DMS53 treated with DMSO at 0.1 percent for 48 hours (cell line): ENCODE data around the gene BMERB1.
A peak's percentile ranks its signal among the peaks of the same experiment; 100 is the strongest.
"Not testable (repeated sequence)": the region's sequence is repeated elsewhere in the genome, so short reads cannot be mapped to it uniquely, and the experiment has no call there.

Experiments
- DNase-seq: peaks from one replicate; lab custom pipeline; 2025; ENCODE audit not compliant: unreplicated experiment; lab: John Stamatoyannopoulos, UW

The BMERB1 gene

DNA sequence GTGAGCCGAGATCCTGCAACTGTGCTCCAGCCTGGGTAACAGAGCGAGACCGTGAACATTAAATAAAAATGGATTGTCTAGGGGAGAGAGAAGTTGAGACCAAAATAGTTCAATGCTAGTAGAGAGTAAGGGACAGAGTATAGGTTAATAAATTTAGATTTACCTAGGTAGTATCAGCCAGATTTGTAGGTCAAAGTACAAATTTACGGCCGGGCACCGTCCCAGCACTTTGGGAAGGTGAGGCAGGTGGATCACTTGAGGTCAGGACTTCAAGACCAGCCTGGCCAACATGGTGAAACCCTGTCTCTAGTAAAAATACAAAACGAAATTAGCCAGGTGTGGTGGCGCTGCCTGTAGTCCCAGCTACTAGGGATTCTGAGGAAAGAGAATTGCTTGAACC lies 12.2 kb upstream of the BMERB1 start:
- no peak for DNase-seq

- no peak for DNase-seq
Measured at GRCh38 chr16:15425861-15426260, 8.5 kb upstream of the BMERB1 start.

DNA sequence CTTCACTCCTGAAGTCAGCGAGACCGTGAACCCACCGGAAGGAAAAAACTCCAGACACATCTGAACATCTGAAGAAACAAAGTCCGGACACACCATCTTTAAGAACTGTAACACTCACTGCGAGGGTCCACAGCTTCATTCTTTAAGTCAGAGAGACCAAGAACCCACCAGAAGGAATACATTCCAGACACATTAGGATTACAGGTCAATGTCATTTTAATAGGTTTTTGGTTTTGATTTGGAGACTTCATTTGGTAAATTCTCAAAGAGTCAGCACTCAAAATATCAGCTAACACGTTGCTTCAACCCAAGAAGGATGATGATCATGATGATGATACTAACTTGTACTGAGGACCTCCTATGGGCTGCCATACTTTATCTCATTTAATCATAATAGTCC lies 7.6 kb upstream of the BMERB1 start:
- DNase-seq, result no peak

DNA sequence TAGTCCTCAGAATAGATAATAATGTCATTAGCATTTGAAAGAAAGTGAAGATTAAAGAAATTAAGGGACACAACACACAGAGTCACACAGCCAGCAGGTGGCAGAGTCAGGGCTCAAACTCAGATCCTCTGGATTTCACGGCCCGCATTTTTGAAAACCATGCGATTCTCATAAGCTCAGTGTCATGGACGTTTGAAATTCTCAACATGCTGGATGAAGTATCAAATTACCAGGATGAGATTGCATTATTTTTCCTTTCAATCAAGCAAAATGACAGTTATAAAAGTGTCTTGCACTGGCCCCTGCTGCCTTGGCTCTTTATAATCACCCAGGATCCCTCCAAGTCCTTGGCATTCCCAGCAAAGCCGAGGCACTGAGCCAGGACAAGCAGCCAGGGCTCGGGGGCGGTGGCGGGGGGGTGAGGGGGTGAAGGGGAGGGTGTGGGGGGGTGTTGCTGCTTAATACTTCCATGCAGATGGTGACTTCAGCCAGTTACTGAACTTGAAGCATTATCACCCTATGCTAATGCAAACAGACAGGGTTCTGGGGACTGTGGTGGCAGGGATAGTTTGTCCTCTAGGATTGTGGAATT lies 6.6 kb upstream of the BMERB1 start:
- peak; percentile 9 for DNase-seq

DNA sequence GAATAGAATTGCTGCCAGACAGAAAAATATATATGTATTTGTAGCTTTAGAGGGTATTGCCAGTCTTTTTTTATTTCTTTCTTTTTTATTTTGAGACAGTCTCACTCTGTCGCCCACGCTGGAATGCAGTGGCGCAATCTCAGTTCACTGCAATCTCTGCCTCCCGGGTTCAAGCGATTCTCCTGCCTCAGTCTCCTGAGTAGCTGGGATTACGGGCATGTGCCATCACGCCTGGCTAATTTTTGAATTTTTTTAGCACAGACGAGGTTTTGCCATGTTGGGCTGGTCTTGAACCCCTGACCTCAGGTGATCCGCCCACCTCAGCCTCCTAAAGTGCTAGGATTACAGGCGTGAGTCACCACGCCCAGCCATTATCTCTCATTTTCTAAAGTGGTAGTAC lies 3.5 kb upstream of the BMERB1 start:
- DNase-seq, result not testable (repeated sequence)

- DNase-seq, result peak; percentile 36
Measured at GRCh38 chr16:15434079-15434424, 336 bp upstream of the BMERB1 start.

- no peak for DNase-seq
Measured at GRCh38 chr16:15435216-15435864, 952 bp downstream of the BMERB1 start.

GRCh38 chr16:15439102-15439501 lies 4.7 kb downstream of the BMERB1 start:
- no peak for DNase-seq

DNA sequence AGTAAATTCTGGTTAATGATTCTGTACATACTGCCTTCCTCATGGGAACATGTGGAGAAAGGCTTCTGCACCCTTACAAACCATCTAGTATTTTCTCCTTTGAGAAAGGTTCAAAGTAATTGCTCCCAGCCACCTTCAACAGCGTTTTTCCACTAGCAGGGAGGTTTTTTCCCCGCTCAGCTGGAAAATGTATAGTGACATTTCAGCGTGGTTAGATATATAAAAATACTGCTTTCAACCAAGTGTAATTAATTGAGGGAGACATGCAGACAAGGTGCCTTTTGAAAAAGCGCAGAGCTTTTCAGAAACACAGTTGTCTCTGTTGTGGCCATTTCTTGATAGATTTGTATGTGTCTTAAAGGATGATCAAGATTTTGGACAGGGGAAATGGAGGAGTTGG lies 5.1 kb downstream of the BMERB1 start:
- no peak for DNase-seq

DNA sequence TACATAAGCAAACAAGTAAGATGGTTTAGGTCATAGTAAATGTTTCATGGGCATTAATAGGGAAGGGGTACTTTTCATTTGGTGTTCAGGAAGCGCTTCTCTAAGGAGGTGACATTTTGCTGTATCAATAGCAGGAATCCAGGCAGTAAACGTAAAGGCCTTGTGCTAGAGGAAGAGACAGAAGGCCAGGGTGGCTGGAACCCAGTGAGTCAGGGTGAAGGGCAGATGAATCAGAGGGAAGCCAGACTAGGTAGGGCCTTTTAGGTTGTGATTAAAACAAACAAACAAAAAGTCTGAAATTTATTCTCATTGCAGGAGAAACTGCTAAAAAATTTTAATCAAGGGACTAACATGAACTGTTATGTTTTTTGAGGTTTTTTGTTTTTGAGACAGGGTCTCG lies 6.5 kb downstream of the BMERB1 start:
- no peak for DNase-seq

GRCh38 chr16:15442140-15442539 lies 7.8 kb downstream of the BMERB1 start:
- DNase-seq, result not testable (repeated sequence)

DNA sequence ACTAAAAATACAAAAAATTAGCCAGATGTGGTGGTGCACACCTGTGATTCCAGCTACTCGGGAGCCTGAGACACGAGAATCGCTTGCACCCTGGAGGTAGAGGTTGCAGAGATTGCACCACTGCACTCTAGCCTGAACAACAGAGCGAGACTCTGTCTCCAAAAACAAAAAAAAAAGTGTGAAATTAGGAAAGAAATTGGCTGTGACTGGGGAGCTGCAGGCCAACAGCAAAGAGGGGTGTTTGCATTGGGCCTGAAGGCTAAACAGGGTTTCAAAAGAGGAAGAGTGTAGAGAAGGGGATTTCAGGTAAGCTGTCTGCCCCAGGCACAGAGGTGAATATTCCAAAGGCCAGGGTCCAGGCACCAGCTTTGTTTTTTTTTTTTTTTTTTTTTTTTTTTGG lies 9.4 kb downstream of the BMERB1 start:
- DNase-seq, result no peak

- DNase-seq, result no peak
Measured at GRCh38 chr16:15444264-15444663, 9.9 kb downstream of the BMERB1 start.

DNA sequence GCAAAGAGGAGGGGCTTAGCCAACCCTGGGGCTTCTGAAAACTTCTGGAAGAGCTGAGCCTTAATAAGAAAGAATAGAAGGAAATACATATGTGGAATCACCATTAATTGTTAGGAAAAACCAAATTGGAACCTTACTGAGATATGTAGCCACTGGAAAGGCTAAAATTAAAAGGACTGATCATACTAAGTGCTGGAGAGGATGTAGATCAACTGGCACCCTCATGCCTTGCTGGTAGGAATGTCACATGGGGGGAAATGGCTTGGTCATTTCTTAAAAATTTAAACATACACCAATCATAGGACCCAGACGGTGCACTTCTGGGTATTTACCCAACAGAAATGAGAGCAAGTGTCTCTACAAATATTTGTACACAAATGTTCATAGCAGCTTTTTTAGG lies 11.1 kb downstream of the BMERB1 start:
- no peak for DNase-seq

- no peak for DNase-seq
Measured at GRCh38 chr16:15446901-15447300, 12.5 kb downstream of the BMERB1 start.

- no peak for DNase-seq
Measured at GRCh38 chr16:15450624-15451023, 16.2 kb downstream of the BMERB1 start.

GRCh38 chr16:15451098-15451731 lies 16.8 kb downstream of the BMERB1 start:
- no peak for DNase-seq

GRCh38 chr16:15452246-15452855 lies 18.0 kb downstream of the BMERB1 start:
- DNase-seq, result no peak

DNA sequence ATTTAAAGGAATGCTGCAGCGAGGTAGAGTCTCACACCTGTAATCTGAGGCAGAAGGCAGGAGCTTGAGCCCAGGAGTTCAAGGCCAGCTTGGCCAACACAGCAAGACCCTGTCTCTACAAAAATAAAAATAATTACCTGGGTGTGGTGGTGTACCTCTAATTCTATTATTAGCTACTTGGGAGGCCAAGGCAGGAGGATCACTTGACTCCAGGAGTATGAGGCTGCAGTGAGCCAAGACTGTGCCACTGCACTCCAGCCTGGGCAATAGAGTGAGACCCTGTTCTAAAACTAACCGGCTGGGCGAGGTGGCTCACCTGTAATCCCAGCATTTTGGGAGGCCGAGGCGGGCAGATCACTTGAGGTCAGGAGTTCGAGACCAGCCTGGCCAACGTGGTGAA lies 18.9 kb downstream of the BMERB1 start:
- DNase-seq, result not testable (repeated sequence)

- not testable (repeated sequence) for DNase-seq
Measured at GRCh38 chr16:15454933-15455332, 20.5 kb downstream of the BMERB1 start.

- DNase-seq, result no peak
Measured at GRCh38 chr16:15457400-15457799, 23.0 kb downstream of the BMERB1 start.

DNA sequence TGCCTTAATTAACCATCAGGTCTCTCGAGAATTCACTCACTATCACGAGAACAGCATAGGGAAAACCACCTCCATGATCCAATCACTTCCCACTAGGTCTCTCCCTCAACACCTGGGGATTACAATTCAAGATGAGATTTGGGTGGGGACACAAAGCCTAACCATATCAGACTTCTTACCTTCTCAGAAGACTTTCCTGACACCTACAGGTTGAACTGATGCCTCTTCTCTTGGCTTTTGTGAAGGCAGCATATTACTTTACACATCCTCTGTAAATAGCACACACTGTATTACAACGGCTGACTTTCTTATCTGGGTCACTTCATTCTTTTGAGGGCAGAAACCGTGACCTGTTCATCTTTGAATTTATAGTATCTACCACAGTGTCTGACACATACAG lies 23.6 kb downstream of the BMERB1 start:
- DNase-seq, result no peak
